Measurements from ENCODE around the gene TMTC1. TPM values are rescaled to one million over a fixed set of nuclear protein-coding genes. Genes with fewer than 3 reads are reported as not detected.

Gene TMTC1
- total and polyA plus RNA-seq, 2 experiments from 2014 or later: 4.8 to 24.3 TPM

GRCh38 chr12:29763301-29763683, 20.4 kb downstream of the TMTC1 start (continued):
- TF ChIP-seq ZNF331 (CRISPR knock-in tag; IDR thresholded peaks at IDR 0.05; ENCODE audit: low read depth) (no peak), STAT1 (IDR thresholded peaks at IDR 0.05; ENCODE audit: unreplicated experiment) (no peak), EZH2 (IDR thresholded peaks at IDR 0.05; ENCODE audit: low read depth, unreplicated experiment) (no peak), ZNF114 (CRISPR knock-in tag; IDR thresholded peaks at IDR 0.05) (no peak), CREB1 (CRISPR knock-in tag; IDR thresholded peaks at IDR 0.05; ENCODE audit: low read depth) (no peak), JUNB (IDR thresholded peaks at IDR 0.05; ENCODE audit: unreplicated experiment) (no peak), NANOG (IDR thresholded peaks at IDR 0.05; ENCODE audit: borderline replicate concordance) (no peak), POLR2AphosphoS5 (IDR thresholded peaks at IDR 0.05; ENCODE audit: low read depth) (no peak)

GRCh38 chr12:29762637-29763300, 21.0 kb downstream of the TMTC1 start:
- no peak for ATAC-seq
- no peaks in the 10 kb centered on the region for H3K27me3 Mint-ChIP-seq (ENCODE audit: insufficient read depth, low read depth, poor library complexity)

More at GRCh38 chr12:29762637-29763300, 21.0 kb downstream of the TMTC1 start:
- no peaks in the 10 kb centered on the region for H3F3A ChIP-seq (replicated peaks; ENCODE audit: low read depth)
- H3K4me2 ChIP-seq: 0 out of 2 replicates have a peak overlapping the region, but pooled peaks have one; percentile 13
- no peak overlapping the region for H2AFZ ChIP-seq
- H3K36me3 ChIP-seq (ENCODE audit: insufficient read depth): no peaks in the 10 kb centered on the region
- Mint-ChIP-seq H3K4me3 (no peak overlapping the region), H3K4me1 (no peaks in the 10 kb centered on the region), H3K27ac (no peak overlapping the region), H3K9me3 (peaks cover 6% of the 10 kb centered on the region), H3K36me3 (ENCODE audit: low read depth) (peaks cover 31% of the 10 kb centered on the region)
- no peak overlapping the region for H3K27ac ChIP-seq (ENCODE audit: low read depth)
- no peak for DNase-seq (ENCODE audit: low spot score)
- peaks cover 6% of the 10 kb centered on the region; the same call in 1 of the 2 replicates for H3K79me2 ChIP-seq (replicated peaks; ENCODE audit: insufficient read depth)
- 0 out of 2 replicates have a peak, but pooled peaks cover 8% of the 10 kb centered on the region for H4K20me1 ChIP-seq (replicated peaks; ENCODE audit: insufficient read depth)
- H3K27me3 ChIP-seq (ENCODE audit: insufficient read depth): no peaks in the 10 kb centered on the region
- no peak overlapping the region for H3K4me3 ChIP-seq
- H3K4me1 ChIP-seq (ENCODE audit: insufficient read depth): peaks cover 15% of the 10 kb centered on the region; the same call in 1 of the 2 replicates
- no peaks in the 10 kb centered on the region; the same call in 1 of the 2 replicates for H3K9me2 ChIP-seq (ENCODE audit: insufficient read depth)
- TF ChIP-seq POLR2AphosphoS5 (IDR thresholded peaks at IDR 0.05; ENCODE audit: low read depth) (no peak), REST (IDR thresholded peaks at IDR 0.05; ENCODE audit: unreplicated experiment) (no peak), ZNF114 (CRISPR knock-in tag; IDR thresholded peaks at IDR 0.05) (no peak), EZH2phosphoT487 (IDR thresholded peaks at IDR 0.05; ENCODE audit: unreplicated experiment) (no peak), NANOG (IDR thresholded peaks at IDR 0.05; ENCODE audit: borderline replicate concordance) (no peak), JUNB (IDR thresholded peaks at IDR 0.05; ENCODE audit: unreplicated experiment) (no peak)
- TF ChIP-seq, protein P1, sequence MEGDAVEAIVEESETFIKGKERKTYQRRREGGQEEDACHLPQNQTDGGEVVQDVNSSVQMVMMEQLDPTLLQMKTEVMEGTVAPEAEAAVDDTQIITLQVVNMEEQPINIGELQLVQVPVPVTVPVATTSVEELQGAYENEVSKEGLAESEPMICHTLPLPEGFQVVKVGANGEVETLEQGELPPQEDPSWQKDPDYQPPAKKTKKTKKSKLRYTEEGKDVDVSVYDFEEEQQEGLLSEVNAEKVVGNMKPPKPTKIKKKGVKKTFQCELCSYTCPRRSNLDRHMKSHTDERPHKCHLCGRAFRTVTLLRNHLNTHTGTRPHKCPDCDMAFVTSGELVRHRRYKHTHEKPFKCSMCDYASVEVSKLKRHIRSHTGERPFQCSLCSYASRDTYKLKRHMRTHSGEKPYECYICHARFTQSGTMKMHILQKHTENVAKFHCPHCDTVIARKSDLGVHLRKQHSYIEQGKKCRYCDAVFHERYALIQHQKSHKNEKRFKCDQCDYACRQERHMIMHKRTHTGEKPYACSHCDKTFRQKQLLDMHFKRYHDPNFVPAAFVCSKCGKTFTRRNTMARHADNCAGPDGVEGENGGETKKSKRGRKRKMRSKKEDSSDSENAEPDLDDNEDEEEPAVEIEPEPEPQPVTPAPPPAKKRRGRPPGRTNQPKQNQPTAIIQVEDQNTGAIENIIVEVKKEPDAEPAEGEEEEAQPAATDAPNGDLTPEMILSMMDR (conservative IDR thresholded peaks at IDR 0.05; ENCODE audit: low read depth in 2 of 2): no peak
